Stimulated activated naive B cell treated with anti-CD40 and anti-IgM and Interleukin-4, amounts not matched to agents 10 μg/mL and 1 μg/mL and 100 μg/mL, for 72 hours (primary cell): Measurements from ENCODE around the gene PGP.
"Not testable (repeated sequence)": the region's sequence is repeated elsewhere in the genome, so short reads cannot be mapped to it uniquely, and the experiment has no call there.

Experiments
- ATAC-seq, 2 donors: fragments of 150-1000 bp; cut with Tn5 transposase; replicated peaks; 2 replicates each; pipeline ENCODE4 v1.10.0; 2021; ENCODE audit warnings: moderate library complexity in 1 of 2
- DNase-seq: peaks from one replicate; pipeline ENCODE4 v3.0.0; 2021
- H3K27ac Mint-ChIP-seq: one replicate; pipeline ENCODE4 v1.8.0; 2022; ENCODE audit warnings: mild to moderate bottlenecking, mixed read lengths
- H3K27me3 Mint-ChIP-seq, 2 donors: one replicate each; pipeline ENCODE4 v1.8.0; 2022; ENCODE audit warnings: mixed read lengths in 2 of 2
- H3K36me3 Mint-ChIP-seq, 2 donors: one replicate each; pipeline ENCODE4 v1.8.0; 2022; ENCODE audit warnings: mixed read lengths in 2 of 2, mild to moderate bottlenecking in 1 of 2
- H3K4me1 Mint-ChIP-seq, 2 donors: one replicate each; pipeline ENCODE4 v1.8.0; 2022; ENCODE audit warnings: mixed read lengths in 2 of 2, mild to moderate bottlenecking in 1 of 2
- H3K4me3 Mint-ChIP-seq, 2 donors: one replicate each; pipeline ENCODE4 v1.8.0; 2022; ENCODE audit warnings: mild to moderate bottlenecking in 2 of 2, mixed read lengths in 2 of 2, moderate library complexity in 1 of 2
- H3K9me3 Mint-ChIP-seq, 2 donors: one replicate each; pipeline ENCODE4 v1.8.0; 2022; ENCODE audit warnings: mixed read lengths in 2 of 2, mild to moderate bottlenecking in 1 of 2

The PGP gene

GRCh38 chr16:2243781-2244180, 29.1 kb upstream of the PGP start:
- Mint-ChIP-seq H3K9me3 (no peaks in the 10 kb centered on the region), H3K27ac (no peak overlapping the region), H3K36me3 (peaks cover 25 to 32% of the 10 kb centered on the region in 2 donors), H3K4me3 (no peak overlapping the region), H3K4me1 (no peaks in the 10 kb centered on the region), H3K27me3 (no peaks in the 10 kb centered on the region)
- ATAC-seq (no peak), DNase-seq (no peak)

GRCh38 chr16:2243031-2243528, 28.4 kb upstream of the PGP start:
- DNase-seq: no peak
- no peaks in the 10 kb centered on the region for H3K27me3 Mint-ChIP-seq
- no peaks in the 10 kb centered on the region for H3K9me3 Mint-ChIP-seq

GRCh38 chr16:2242598-2242997, 28.0 kb upstream of the PGP start:
- ATAC-seq: no peak
- peaks cover 25 to 32% of the 10 kb centered on the region in 2 donors for H3K36me3 Mint-ChIP-seq
- no peak overlapping the region for H3K27ac Mint-ChIP-seq
- no peaks in the 10 kb centered on the region for H3K9me3 Mint-ChIP-seq
- H3K27me3 Mint-ChIP-seq: no peaks in the 10 kb centered on the region
- no peaks in the 10 kb centered on the region for H3K4me1 Mint-ChIP-seq
- DNase-seq: no peak
- no peak overlapping the region for H3K4me3 Mint-ChIP-seq

More at GRCh38 chr16:2243031-2243528, 28.4 kb upstream of the PGP start:
- no peak overlapping the region for H3K4me3 Mint-ChIP-seq
- peaks cover 25 to 32% of the 10 kb centered on the region in 2 donors for H3K36me3 Mint-ChIP-seq
- no peak for ATAC-seq
- no peaks in the 10 kb centered on the region for H3K4me1 Mint-ChIP-seq
- no peak overlapping the region for H3K27ac Mint-ChIP-seq

- H3K27me3 Mint-ChIP-seq, H3K4me3 Mint-ChIP-seq, ATAC-seq, H3K9me3 Mint-ChIP-seq, DNase-seq, H3K4me1 Mint-ChIP-seq, H3K27ac Mint-ChIP-seq: not testable (repeated sequence)
- H3K36me3 Mint-ChIP-seq: peaks cover 24 to 27% of the 10 kb centered on the region in 2 donors
Observed at GRCh38 chr16:2240331-2240730, 25.7 kb upstream of the PGP start.

GRCh38 chr16:2238838-2239675, 24.4 kb upstream of the PGP start:
- ATAC-seq (no peak), DNase-seq (no peak)
- Mint-ChIP-seq H3K27ac (no peak overlapping the region), H3K36me3 (peaks cover 29 to 30% of the 10 kb centered on the region in 2 donors), H3K27me3 (no peaks in the 10 kb centered on the region), H3K9me3 (no peaks in the 10 kb centered on the region), H3K4me3 (no peak overlapping the region), H3K4me1 (peaks cover 0 to 10% of the 10 kb centered on the region in 2 donors)

- H3K9me3 Mint-ChIP-seq: no peaks in the 10 kb centered on the region
- peaks cover 0 to 10% of the 10 kb centered on the region in 2 donors for H3K4me1 Mint-ChIP-seq
- no peaks in the 10 kb centered on the region for H3K27me3 Mint-ChIP-seq
- H3K4me3 Mint-ChIP-seq: no peak overlapping the region
- ATAC-seq (no peak), DNase-seq (no peak)
- peaks cover 31% of the 10 kb centered on the region in 2 donors for H3K36me3 Mint-ChIP-seq
- no peak overlapping the region for H3K27ac Mint-ChIP-seq
Observed at GRCh38 chr16:2238150-2238837, 23.7 kb upstream of the PGP start.

- DNase-seq (no peak), ATAC-seq (no peak)
- Mint-ChIP-seq H3K27ac (no peak overlapping the region), H3K9me3 (no peaks in the 10 kb centered on the region), H3K27me3 (no peaks in the 10 kb centered on the region), H3K4me1 (peaks cover 0 to 10% of the 10 kb centered on the region in 2 donors), H3K36me3 (peaks cover 27 to 31% of the 10 kb centered on the region in 2 donors), H3K4me3 (no peak overlapping the region)
Observed at GRCh38 chr16:2237493-2238149, 23.0 kb upstream of the PGP start.

GRCh38 chr16:2237102-2237482, 22.5 kb upstream of the PGP start:
- H3K4me3 Mint-ChIP-seq: no peak overlapping the region
- DNase-seq: no peak
- no peak overlapping the region for H3K27ac Mint-ChIP-seq
- no peaks in the 10 kb centered on the region for H3K27me3 Mint-ChIP-seq
- no peak for ATAC-seq
- no peaks in the 10 kb centered on the region for H3K9me3 Mint-ChIP-seq
- peaks cover 0 to 10% of the 10 kb centered on the region in 2 donors for H3K4me1 Mint-ChIP-seq
- H3K36me3 Mint-ChIP-seq: peaks cover 23 to 28% of the 10 kb centered on the region in 2 donors

- H3K36me3 Mint-ChIP-seq: peaks cover 25 to 31% of the 10 kb centered on the region in 2 donors
- H3K27me3 Mint-ChIP-seq: no peaks in the 10 kb centered on the region
- H3K9me3 Mint-ChIP-seq: no peaks in the 10 kb centered on the region
- ATAC-seq (peak; percentile 15 to 38), DNase-seq (no peak)
- no peak within 1 kb of the TSS for H3K4me3 Mint-ChIP-seq
- H3K27ac Mint-ChIP-seq: no peak within 1 kb of the TSS
- H3K4me1 Mint-ChIP-seq: peaks cover 0 to 10% of the 10 kb centered on the region in 2 donors
Observed at GRCh38 chr16:2236337-2237101, 21.9 kb upstream of the PGP start, which contains the start of gene DNASE1L2. Gene DNASE1L2, plus strand, starts transcription at chr16:2236444. Its CDS starts 373 bp downstream, at chr16:2236817.

- Mint-ChIP-seq H3K9me3 (no peaks in the 10 kb centered on the region), H3K4me3 (no peak overlapping the region), H3K36me3 (peaks cover 25 to 31% of the 10 kb centered on the region in 2 donors), H3K4me1 (peaks cover 0 to 10% of the 10 kb centered on the region in 2 donors), H3K27ac (no peak overlapping the region), H3K27me3 (no peaks in the 10 kb centered on the region)
- DNase-seq (no peak), ATAC-seq (peak; percentile 12 to 13)
Observed at GRCh38 chr16:2235695-2236336, 21.2 kb upstream of the PGP start.

GRCh38 chr16:2235234-2235651, 20.6 kb upstream of the PGP start:
- Mint-ChIP-seq H3K4me1 (peaks cover 0 to 10% of the 10 kb centered on the region in 2 donors), H3K9me3 (no peaks in the 10 kb centered on the region), H3K27ac (no peak overlapping the region), H3K27me3 (no peaks in the 10 kb centered on the region), H3K36me3 (peaks cover 27 to 34% of the 10 kb centered on the region in 2 donors), H3K4me3 (no peak overlapping the region)
- ATAC-seq (no peak), DNase-seq (no peak)

- H3K9me3 Mint-ChIP-seq: no peaks in the 10 kb centered on the region
- no peak overlapping the region for H3K27ac Mint-ChIP-seq
- ATAC-seq: no peak
- H3K4me3 Mint-ChIP-seq: no peak overlapping the region
- H3K4me1 Mint-ChIP-seq: peaks cover 0 to 10% of the 10 kb centered on the region in 2 donors
- no peak for DNase-seq
- H3K36me3 Mint-ChIP-seq: peaks cover 30 to 38% of the 10 kb centered on the region in 2 donors
- no peaks in the 10 kb centered on the region for H3K27me3 Mint-ChIP-seq
Observed at GRCh38 chr16:2234813-2235170, 20.2 kb upstream of the PGP start.
